H1 (cell line): ENCODE data around the gene GBP4. TPM values are rescaled to one million over a fixed set of nuclear protein-coding genes. Genes with fewer than 3 reads are reported as not detected.

Source experiments
- CTCF ChIA-PET: fragments of 300-600 bp; sonication (Branson Sonifier 250); formaldehyde crosslinking; loops from one replicate; lab custom pipeline; 2021; ENCODE audit not compliant: partially characterized antibody; lab: Charles Lee
- POLR2A ChIA-PET: fragments of 300-600 bp; sonication (Branson Sonifier 250); formaldehyde crosslinking; loops from one replicate; lab custom pipeline; 2021; ENCODE audit warnings: inconsistent platforms; ENCODE audit not compliant: partially characterized antibody; lab: Charles Lee
- DNase-seq, 2 experiments: peaks; one replicate each; pipeline versions ENCODE4 v3.0.0 to v3.0.0-alpha.2; 2010 to 2022; ENCODE audit warnings: low spot score in 2 of 2, low read depth in 1 of 2, mixed read lengths in 1 of 2
- FAIRE-seq: peaks from 2 replicates; lab custom pipeline; 2011; peaks lifted over from hg19 to GRCh38; lab: Jason Lieb, UNC
- H2AFZ ChIP-seq: 2 replicates; pipeline ENCODE4 v1.8.1; 2012; ENCODE audit warnings: low read length, inconsistent platforms
- H2AK5ac ChIP-seq: 2 replicates; pipeline ENCODE4 v1.6.1; 2013; ENCODE audit warnings: low read depth, low read length
- H2BK120ac ChIP-seq: replicated peaks from 2 replicates; pipeline ENCODE3; 2013; ENCODE audit warnings: low read depth, low read length, inconsistent platforms
- H2BK12ac ChIP-seq: 2 replicates; pipeline ENCODE4 v1.6.1; 2013; ENCODE audit warnings: low read depth, low read length
- H2BK15ac ChIP-seq: 2 replicates; pipeline ENCODE4 v1.6.1; 2013; ENCODE audit warnings: low read length
- H2BK20ac ChIP-seq: 2 replicates; pipeline ENCODE4 v1.6.1; 2013; ENCODE audit warnings: low read length
- H2BK5ac ChIP-seq: 2 replicates; pipeline ENCODE4 v1.6.1; 2013; ENCODE audit warnings: low read depth, low read length
- H3K14ac ChIP-seq: 2 replicates; pipeline ENCODE4 v1.6.1; 2013; ENCODE audit warnings: inconsistent platforms; ENCODE audit not compliant: insufficient read length
- H3K18ac ChIP-seq: 2 replicates; pipeline ENCODE4 v1.6.1; 2013; ENCODE audit warnings: low read length; ENCODE audit errors: extremely low read depth
- H3K23ac ChIP-seq: 2 replicates; pipeline ENCODE4 v1.6.1; 2013; ENCODE audit warnings: inconsistent platforms; ENCODE audit not compliant: insufficient read length
- H3K23me2 ChIP-seq: 2 replicates; pipeline ENCODE4 v1.6.1; 2013; ENCODE audit warnings: low read depth, low read length
- H3K27ac ChIP-seq: 2 replicates; pipeline ENCODE4 v1.6.1; 2011; ENCODE audit warnings: low read depth, low read length, inconsistent platforms
- H3K27me3 ChIP-seq, 4 experiments: replicated peaks in 1 of 4; 1 replicate in 1 of 4; 2 replicates in 3 of 4; pipeline versions ENCODE4 v1.6.1 to v1.8.1; 2011 to 2013; ENCODE audit warnings: low read length in 3 of 4, mild to moderate bottlenecking in 3 of 4, inconsistent platforms in 2 of 4, mixed read lengths in 2 of 4, moderate library complexity in 1 of 4; ENCODE audit not compliant: control insufficient read depth in 3 of 4, insufficient read depth in 3 of 4; ENCODE audit errors: extremely low read depth in 1 of 4
- H3K36me3 ChIP-seq, 4 experiments: 2 replicates each; pipeline versions ENCODE4 v1.6.1 to v1.8.1; 2011 to 2013; ENCODE audit warnings: mild to moderate bottlenecking in 4 of 4, low read length in 3 of 4, moderate library complexity in 2 of 4, control low read depth in 1 of 4, inconsistent platforms in 1 of 4; ENCODE audit not compliant: insufficient read depth in 4 of 4, control insufficient read depth in 2 of 4
- H3K4ac ChIP-seq: replicated peaks from 2 replicates; pipeline ENCODE3; 2013; ENCODE audit warnings: low read length, low read depth, mixed read lengths, inconsistent platforms; ENCODE audit not compliant: insufficient read length
- H3K4me1 ChIP-seq, 4 experiments: replicated peaks in 1 of 4; 1 replicate in 1 of 4; 2 replicates in 3 of 4; pipeline versions ENCODE4 v1.6.1 to v1.8.1; 2011 to 2013; ENCODE audit warnings: low read length in 3 of 4, inconsistent platforms in 2 of 4, mixed read lengths in 1 of 4; ENCODE audit not compliant: insufficient read depth in 4 of 4, control insufficient read depth in 3 of 4
- H3K4me2 ChIP-seq, 2 experiments: 2 replicates each; pipeline versions ENCODE4 v1.6.1 to v1.8.1; 2011 to 2013; ENCODE audit warnings: low read depth in 2 of 2, low read length in 2 of 2, control low read depth in 1 of 2, inconsistent platforms in 1 of 2, mild to moderate bottlenecking in 1 of 2; ENCODE audit not compliant: insufficient read depth in 1 of 2
- H3K4me3 ChIP-seq, 4 experiments: fragments of 200-600, 300-600 bp in 1 of 4; sonication (generic), shearing (Covaris generic), sonication (Bioruptor Twin) in 1 of 4; 2 replicates each; pipeline versions ENCODE4 v1.5.1 to v1.8.1; 2011 to 2016; ENCODE audit warnings: low read length in 4 of 4, low read depth in 3 of 4, control low read depth in 2 of 4, inconsistent platforms in 2 of 4, mild to moderate bottlenecking in 2 of 4, mixed read lengths in 1 of 4, moderate library complexity in 1 of 4; ENCODE audit not compliant: insufficient read depth in 2 of 4; ENCODE audit errors: extremely low read depth in 1 of 4
- H3K56ac ChIP-seq: replicated peaks from 2 replicates; pipeline ENCODE3; 2013; ENCODE audit warnings: low read depth, mild to moderate bottlenecking, mixed read lengths, low read length, inconsistent platforms; ENCODE audit not compliant: insufficient read length
- H3K79me1 ChIP-seq: 2 replicates; pipeline ENCODE4 v1.6.1; 2013; ENCODE audit warnings: low read depth, low read length, control low read depth
- H3K79me2 ChIP-seq, 2 experiments: 2 replicates each; pipeline versions ENCODE4 v1.6.1 to v1.8.1; 2012 to 2013; ENCODE audit warnings: low read length in 2 of 2, mild to moderate bottlenecking in 2 of 2, inconsistent platforms in 1 of 2; ENCODE audit not compliant: insufficient read depth in 2 of 2, control insufficient read depth in 1 of 2
- H3K9ac ChIP-seq, 4 experiments: replicated peaks in 1 of 4; 1 replicate in 1 of 4; 2 replicates in 3 of 4; pipeline versions ENCODE4 v1.6.1 to v1.8.1; 2011 to 2013; ENCODE audit warnings: low read depth in 3 of 4, low read length in 3 of 4, control low read depth in 2 of 4, mild to moderate bottlenecking in 2 of 4, moderate library complexity in 2 of 4, inconsistent platforms in 1 of 4; ENCODE audit errors: extremely low read depth in 1 of 4
- H3K9me3 ChIP-seq, 2 experiments: 2 replicates each; pipeline versions ENCODE4 v1.6.1 to v1.8.1; 2012 to 2013; ENCODE audit warnings: mild to moderate bottlenecking in 2 of 2, moderate library complexity in 2 of 2, control low read depth in 1 of 2, inconsistent platforms in 1 of 2, low read depth in 1 of 2, low read length in 1 of 2, mixed read lengths in 1 of 2; ENCODE audit not compliant: insufficient read depth in 2 of 2
- H4K20me1 ChIP-seq, 2 experiments: replicated peaks in 1 of 2; 2 replicates each; pipeline versions ENCODE3 to v1.8.1; 2011 to 2013; ENCODE audit warnings: inconsistent platforms in 2 of 2, low read length in 2 of 2, mild to moderate bottlenecking in 1 of 2; ENCODE audit not compliant: insufficient read depth in 2 of 2, control insufficient read depth in 1 of 2
- H4K5ac ChIP-seq: 2 replicates; pipeline ENCODE4 v1.6.1; 2013; ENCODE audit warnings: low read length, low read depth, mixed read lengths, inconsistent platforms; ENCODE audit not compliant: insufficient read length
- H4K8ac ChIP-seq: 2 replicates; pipeline ENCODE4 v1.8.0; 2013; ENCODE audit warnings: mild to moderate bottlenecking, moderate library complexity, low read length, inconsistent platforms; ENCODE audit not compliant: insufficient read depth; ENCODE audit errors: extremely low read depth
- H4K91ac ChIP-seq: replicated peaks from 2 replicates; pipeline ENCODE3; 2013; ENCODE audit warnings: low read length, mixed read lengths, inconsistent platforms; ENCODE audit not compliant: insufficient read length
- BCL11A ChIP-seq, 2 experiments: IDR thresholded peaks; one replicate each; pipeline ENCODE4 v1.6.1; 2011; ENCODE audit warnings: low read depth in 2 of 2, low read length in 2 of 2, mild to moderate bottlenecking in 2 of 2
- CHD2 ChIP-seq: IDR thresholded peaks from 2 replicates; pipeline ENCODE4 v1.6.1; 2012; ENCODE audit warnings: low read length, improper control_type of control experiment
- EP300 ChIP-seq, 2 experiments: IDR thresholded peaks; 1 replicate in 1 of 2; 2 replicates in 1 of 2; pipeline ENCODE4 v1.6.1; 2011 to 2012; ENCODE audit warnings: low read depth in 2 of 2, low read length in 2 of 2, mild to moderate bottlenecking in 2 of 2, borderline replicate concordance in 1 of 2, inconsistent platforms in 1 of 2, moderate library complexity in 1 of 2
- GTF2F1 ChIP-seq: IDR thresholded peaks from 2 replicates; pipeline ENCODE4 v1.6.1; 2012; ENCODE audit warnings: low read depth, low read length, improper control_type of control experiment, borderline replicate concordance
- JUND ChIP-seq: IDR thresholded peaks from 2 replicates; pipeline ENCODE4 v1.6.1; 2011; ENCODE audit warnings: mild to moderate bottlenecking, improper control_type of control experiment, low read length
- SIX5 ChIP-seq: IDR thresholded peaks from 2 replicates; pipeline ENCODE4 v1.6.1; 2011; ENCODE audit warnings: mild to moderate bottlenecking, low read depth, low read length
- SP4 ChIP-seq: IDR thresholded peaks from 2 replicates; pipeline ENCODE4 v1.6.1; 2012; ENCODE audit warnings: low read length, inconsistent platforms
- SUZ12 ChIP-seq: fragments of 200-600 bp; sonication (generic); IDR thresholded peaks from 2 replicates; pipeline ENCODE4 v1.6.1; 2012; ENCODE audit warnings: mild to moderate bottlenecking, inconsistent platforms, low read length, moderate library complexity, mixed read lengths
- WGBS, 2 experiments: shearing (Covaris generic) in 1 of 2; methylation state at CpG; one replicate each; pipeline versions ENCODE4 v1.1.6 to v1.1.7; 2013 to 2015; ENCODE audit warnings: low lambda C conversion rate in 2 of 2, mixed read lengths in 2 of 2, inconsistent platforms in 1 of 2, low coverage in 1 of 2, missing lambda C conversion rate in 1 of 2; ENCODE audit not compliant: insufficient replicate concordance in 2 of 2, insufficient coverage in 1 of 2, insufficient read length in 1 of 2; ENCODE audit errors: extremely low coverage in 1 of 2, missing lambda C conversion rate in 1 of 2; 5-methylcytosine and 5-hydroxymethylcytosine counted together
- polyA plus RNA-seq, 7 experiments: library from polyadenylated mRNA; depleted of rRNA in 3 of 7; stranded (reverse) in 5 of 7; unstranded in 2 of 7; fragments of >200 nt in 5 of 7; fragments of 200-250 nt in 2 of 7; gene quantifications; 1 replicate in 5 of 7; 2 replicates in 1 of 7; 4 replicates in 1 of 7; pipeline versions ENCODE4 v1.2.1 to v1.2.3, GENCODE V29; 2011 to 2013; ENCODE audit warnings: missing spikeins in 2 of 7, mixed read lengths in 2 of 7
- total RNA-seq: library from RNA; stranded (reverse); fragmentation: NEBNext Ultra II Directional; extraction: Animal tissue kit (Norgen Biotek cat#: 25700); gene quantifications from 2 replicates; pipeline ENCODE4 v1.2.1, GENCODE V29; 2021

The GBP4 gene
- total and polyA plus RNA-seq, 2 of the 8 experiments (the other 6 are each of a cell fraction or from before 2014, with no cell fraction given) = 0.02 TPM; not detected in 1

DNA sequence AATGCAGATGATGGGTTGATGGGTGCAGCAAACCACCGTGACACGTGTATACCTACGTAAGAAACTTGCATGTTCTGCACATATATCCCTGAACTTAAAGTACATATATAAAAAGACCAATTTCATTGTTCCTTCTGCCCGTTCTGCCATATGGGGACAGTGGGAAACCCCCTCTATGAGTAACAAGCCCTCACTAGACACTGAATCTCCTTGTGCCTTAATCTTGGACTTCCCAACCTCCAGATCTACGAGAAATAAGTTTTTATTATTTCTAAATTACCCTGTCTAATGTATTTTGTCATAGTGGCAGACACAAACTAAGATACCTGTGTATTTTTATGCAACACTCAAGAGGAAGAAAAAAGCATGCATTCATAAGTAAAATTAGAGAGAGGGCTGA, 32.9 kb downstream of the GBP4 start:
- Histone ChIP-seq H2AFZ (no peak overlapping the region), H2BK120ac (no peak overlapping the region), H4K91ac (no peak overlapping the region), H2AK5ac (no peak overlapping the region), H3K79me1 (no peaks in the 10 kb centered on the region), H3K14ac (no peak overlapping the region), H2BK5ac (no peak overlapping the region), H3K4me3 (no peak overlapping the region), H3K4me2 (no peak overlapping the region), H4K20me1 (no peaks in the 10 kb centered on the region), H3K36me3 (no peaks in the 10 kb centered on the region), H3K18ac (no peak overlapping the region), H3K27ac (no peak overlapping the region), H3K23ac (no peak overlapping the region), H2BK20ac (no peak overlapping the region), H3K79me2 (no peaks in the 10 kb centered on the region), H4K5ac (no peak overlapping the region), H3K9me3 (no peaks in the 10 kb centered on the region), H3K4me1 (no peaks in the 10 kb centered on the region), H2BK12ac (no peak overlapping the region), H3K9ac (no peak overlapping the region), H3K4ac (no peak overlapping the region), H2BK15ac (no peak overlapping the region), H3K56ac (no peak overlapping the region), H3K23me2 (no peaks in the 10 kb centered on the region), H4K8ac (no peak overlapping the region), H3K27me3 (no peaks in the 10 kb centered on the region)
- ChIA-PET CTCF (no interaction called here), POLR2A (no interaction called here)
- TF ChIP-seq SP4 (no peak), SIX5 (no peak), JUND (no peak), EP300 (IDR thresholded peaks at IDR 0.05; ENCODE audit: borderline replicate concordance in 1 of 2, low read depth in 2 of 2, low read length in 2 of 2) (no peak), GTF2F1 (no peak), SUZ12 (no peak), CHD2 (no peak), BCL11A (IDR thresholded peaks at IDR 0.05; ENCODE audit: low read depth in 2 of 2, low read length in 2 of 2) (no peak)
- DNase-seq = no peak
- no peak for FAIRE-seq
- WGBS, 2 experiments = 84% methylated on average over 4 of the region's 5 CpGs; no CpG with 5 or more reads in 1 of the 2 experiments
